SK-N-SH (cell line): ENCODE measurements around the gene MAGI2. TPM values are rescaled to one million over a fixed set of nuclear protein-coding genes. Genes with fewer than 3 reads are reported as not detected.
A peak's percentile ranks its signal among the peaks of the same experiment; 100 is the strongest.

ENCODE experiments used
- CTCF ChIA-PET: fragments of 300-600, 350-600 bp; formaldehyde crosslinking; extraction: SDS; loops from one replicate; lab custom pipeline; 2021; lab: Yijun Ruan, JAX
- POLR2A ChIA-PET: fragments of 350-600 bp; sonication (Branson Sonifier 250); formaldehyde crosslinking; extraction: SDS; loops from one replicate; lab custom pipeline; 2020; ENCODE audit warnings: antibody characterized with exemption, inconsistent platforms; lab: Yijun Ruan, JAX
- DNase-seq: peaks from one replicate; pipeline ENCODE4 v3.0.0; 2012
- H2AFZ ChIP-seq: fragments of 200-600 bp; sonication (generic); 2 replicates; pipeline ENCODE4 v1.8.1; 2016; ENCODE audit warnings: antibody characterized with exemption, mild to moderate bottlenecking, low read depth
- H3F3A ChIP-seq: fragments of 200-600 bp; sonication (generic); replicated peaks from 2 replicates; pipeline ENCODE3; 2016; ENCODE audit warnings: antibody characterized with exemption, mild to moderate bottlenecking; ENCODE audit not compliant: insufficient read depth
- H3K27ac ChIP-seq, 2 experiments: fragments of 200-500 bp in 1 of 2; fragments of 200-600 bp in 1 of 2; sonication (Bioruptor generic) in 1 of 2; sonication (generic), shearing (Covaris generic) in 1 of 2; 2 replicates each; pipeline versions ENCODE4 v1.5.1 to v1.6.1; 2014 to 2016; ENCODE audit warnings: low read depth in 2 of 2, inconsistent platforms in 1 of 2, low read length in 1 of 2, mild to moderate bottlenecking in 1 of 2, mixed read lengths in 1 of 2
- H3K27me3 ChIP-seq: fragments of 200-600 bp; sonication (generic), shearing (Covaris generic); 2 replicates; pipeline ENCODE4 v1.6.1; 2016; ENCODE audit warnings: mixed run types; ENCODE audit not compliant: insufficient read depth
- H3K36me3 ChIP-seq, 2 experiments: fragments of 200-500 bp in 1 of 2; fragments of 200-600 bp in 1 of 2; sonication (Bioruptor generic) in 1 of 2; sonication (generic) in 1 of 2; replicated peaks in 1 of 2; 2 replicates each; pipeline versions ENCODE3 to v1.5.1; 2014 to 2016; ENCODE audit warnings: low read length in 1 of 2, mild to moderate bottlenecking in 1 of 2; ENCODE audit not compliant: insufficient read depth in 2 of 2, control insufficient read depth in 1 of 2
- H3K4me1 ChIP-seq, 2 experiments: fragments of 200-500 bp in 1 of 2; fragments of 200-600 bp in 1 of 2; sonication (Bioruptor generic) in 1 of 2; sonication (generic), shearing (Covaris generic) in 1 of 2; 2 replicates each; pipeline versions ENCODE4 v1.5.1 to v1.6.1; 2014 to 2016; ENCODE audit warnings: low read depth in 1 of 2, low read length in 1 of 2, mixed run types in 1 of 2; ENCODE audit not compliant: insufficient read depth in 2 of 2, control insufficient read depth in 1 of 2
- H3K4me2 ChIP-seq: fragments of 200-600 bp; sonication (generic), shearing (Covaris generic); 2 replicates; pipeline ENCODE4 v1.6.1; 2017; ENCODE audit warnings: mixed run types
- H3K4me3 ChIP-seq, 2 experiments: fragments of 200-500 bp in 1 of 2; fragments of 200-600 bp in 1 of 2; sonication (Bioruptor generic) in 1 of 2; sonication (generic), shearing (Covaris generic) in 1 of 2; 2 replicates each; pipeline versions ENCODE4 v1.5.1 to v1.8.1; 2014 to 2016; ENCODE audit warnings: low read depth in 2 of 2, inconsistent platforms in 1 of 2, low read length in 1 of 2, mild to moderate bottlenecking in 1 of 2, mixed read lengths in 1 of 2, moderate library complexity in 1 of 2
- H3K79me2 ChIP-seq: fragments of 200-600 bp; sonication (generic); 2 replicates; pipeline ENCODE4 v1.8.1; 2017; ENCODE audit warnings: mild to moderate bottlenecking; ENCODE audit not compliant: insufficient read depth
- H3K9ac ChIP-seq: fragments of 200-600 bp; sonication (generic); 2 replicates; pipeline ENCODE4 v1.6.1; 2017; ENCODE audit warnings: mixed run types
- H3K9me2 ChIP-seq: fragments of 200-600 bp; sonication (generic); 2 replicates; pipeline ENCODE4 v1.6.1; 2017; ENCODE audit warnings: mixed run types
- H3K9me3 ChIP-seq: fragments of 200-600 bp; sonication (generic); 2 replicates; pipeline ENCODE4 v1.6.1; 2017; ENCODE audit warnings: mixed run types, mild to moderate bottlenecking, moderate library complexity
- H4K20me1 ChIP-seq: fragments of 200-600 bp; sonication (generic); 2 replicates; pipeline ENCODE4 v1.6.1; 2017; ENCODE audit warnings: mild to moderate bottlenecking, mixed run types; ENCODE audit not compliant: insufficient read depth
- CTCF ChIP-seq: fragments of 200-600 bp; sonication (generic); IDR thresholded peaks from 2 replicates; pipeline ENCODE4 v1.6.1; 2017; ENCODE audit warnings: antibody characterized with exemption, mild to moderate bottlenecking, moderate library complexity
- ELF1 ChIP-seq: IDR thresholded peaks from 2 replicates; pipeline ENCODE4 v1.4.0; 2012
- EP300 ChIP-seq, 2 experiments: IDR thresholded peaks; 2 replicates each; pipeline versions ENCODE4 v1.4.0 to v1.6.1; 2012; ENCODE audit warnings: borderline replicate concordance in 1 of 2, low read depth in 1 of 2, low read length in 1 of 2
- EZH2phosphoT487 ChIP-seq: fragments of 200-600 bp; sonication (generic); IDR thresholded peaks from 2 replicates; pipeline ENCODE4 v1.6.1; 2017; ENCODE audit warnings: low read depth, mixed run types, mild to moderate bottlenecking, antibody characterized with exemption, moderate library complexity, borderline replicate concordance
- FOSL2 ChIP-seq: IDR thresholded peaks from 2 replicates; pipeline ENCODE4 v1.4.0; 2012; ENCODE audit warnings: low read depth, mild to moderate bottlenecking, moderate library complexity, borderline replicate concordance
- FOXJ3 ChIP-seq: sonication (generic); formaldehyde crosslinking; IDR thresholded peaks from 2 replicates; pipeline ENCODE4 v1.5.1; 2020; ENCODE audit warnings: mild to moderate bottlenecking, missing genetic modification reagents
- FOXM1 ChIP-seq: IDR thresholded peaks from 2 replicates; pipeline ENCODE4 v1.4.0; 2012; ENCODE audit warnings: low read depth, mild to moderate bottlenecking
- GABPA ChIP-seq: IDR thresholded peaks from 2 replicates; pipeline ENCODE4 v1.4.0; 2012; ENCODE audit warnings: low read depth, mild to moderate bottlenecking
- JUND ChIP-seq: IDR thresholded peaks from 2 replicates; pipeline ENCODE4 v1.4.0; 2012
- MEF2A ChIP-seq: IDR thresholded peaks from 2 replicates; pipeline ENCODE4 v1.4.0; 2012; ENCODE audit warnings: low read depth, borderline replicate concordance
- NFIC ChIP-seq: IDR thresholded peaks from 2 replicates; pipeline ENCODE4 v1.4.0; 2012; ENCODE audit warnings: borderline replicate concordance
- PBX3 ChIP-seq: IDR thresholded peaks from 2 replicates; pipeline ENCODE4; 2012
- POLR2AphosphoS5 ChIP-seq: IDR thresholded peaks from 2 replicates; pipeline ENCODE4 v1.6.1; 2012; ENCODE audit warnings: low read depth, low read length
- RAD21 ChIP-seq: IDR thresholded peaks from 2 replicates; pipeline ENCODE4 v1.6.1; 2012; ENCODE audit warnings: mild to moderate bottlenecking, low read length
- RCOR1 ChIP-seq: fragments of 150-350 bp; IDR thresholded peaks from 2 replicates; pipeline ENCODE4 v1.6.1; 2017; ENCODE audit warnings: antibody characterized with exemption, low read length
- RFX5 ChIP-seq: IDR thresholded peaks from 2 replicates; pipeline ENCODE4 v1.6.1; 2012; ENCODE audit warnings: mild to moderate bottlenecking, improper control_type of control experiment, low read length
- RXRA ChIP-seq: IDR thresholded peaks from 2 replicates; pipeline ENCODE4 v1.4.0; 2012; ENCODE audit warnings: low read depth, mild to moderate bottlenecking, borderline replicate concordance
- SIN3A ChIP-seq: IDR thresholded peaks from 2 replicates; pipeline ENCODE4 v1.6.1; 2012; ENCODE audit warnings: low read depth, mild to moderate bottlenecking, low read length, moderate library complexity, borderline replicate concordance
- SMC3 ChIP-seq: IDR thresholded peaks from 2 replicates; pipeline ENCODE4 v1.6.1; 2012; ENCODE audit warnings: low read depth, low read length, improper control_type of control experiment
- TAF1 ChIP-seq: IDR thresholded peaks from 2 replicates; pipeline ENCODE4 v1.6.1; 2012; ENCODE audit warnings: low read depth, mild to moderate bottlenecking, low read length, moderate library complexity, borderline replicate concordance
- TCF12 ChIP-seq: IDR thresholded peaks from 2 replicates; pipeline ENCODE4 v1.4.0; 2012
- TEAD4 ChIP-seq: IDR thresholded peaks from 2 replicates; pipeline ENCODE4 v1.4.0; 2012; ENCODE audit warnings: mild to moderate bottlenecking, borderline replicate concordance; ENCODE audit not compliant: insufficient read depth
- USF1 ChIP-seq: IDR thresholded peaks from 2 replicates; pipeline ENCODE4 v1.4.0; 2012; ENCODE audit warnings: low read depth, borderline replicate concordance
- USF2 ChIP-seq: fragments of 150-350 bp; IDR thresholded peaks from 2 replicates; pipeline ENCODE4 v1.6.1; 2017; ENCODE audit warnings: antibody characterized with exemption, low read length, low read depth, borderline replicate concordance
- YY1 ChIP-seq: IDR thresholded peaks from 2 replicates; pipeline ENCODE4 v1.4.0; 2012; ENCODE audit warnings: low read depth, mild to moderate bottlenecking
- WGBS: methylation state at CpG from one replicate; pipeline ENCODE4 v1.1.6; 2017; ENCODE audit warnings: low lambda C conversion rate; 5-methylcytosine and 5-hydroxymethylcytosine counted together
- polyA plus RNA-seq, 3 experiments: library from polyadenylated mRNA; depleted of rRNA; stranded (reverse); fragments of >200 nt; gene quantifications; 2 replicates each; pipeline ENCODE4 v1.2.3, GENCODE V29; 2012
- TF ChIP-seq, protein P1 (sequence below): IDR thresholded peaks from 2 replicates; pipeline ENCODE4 v1.4.0; 2012; ENCODE audit warnings: low read depth

Gene MAGI2
- polyA plus RNA-seq, 1 of the 3 experiments (the other 2 are of a cell fraction), result 1.1 TPM

GRCh38 chr7:79241288-79242060 is 212.0 kb downstream of the MAGI2 start:
- H3F3A ChIP-seq, result peaks cover 13% of the 10 kb centered on the region
- ChIA-PET CTCF (interaction anchor here (1.4 kb wide), 1 partner anchor 57 kb away, joined by 5 read pairs; no protein-coding TSS in a partner anchor), POLR2A (no interaction called here)
- H4K20me1 ChIP-seq, result no peaks in the 10 kb centered on the region
- peak overlapping the region; percentile 25 to 43; a peak in 2 of 4 replicates for H3K27ac ChIP-seq
- no peak for DNase-seq
- H3K79me2 ChIP-seq, result no peaks in the 10 kb centered on the region
- H3K9me3 ChIP-seq, result peaks cover 7% of the 10 kb centered on the region; the same call in 1 of the 2 replicates
- H3K9ac ChIP-seq, result no peak overlapping the region
- H3K36me3 ChIP-seq, result peaks cover 0 to 4% of the 10 kb centered on the region in 2 experiments
- peaks cover 0 to 6% of the 10 kb centered on the region in 2 experiments; a peak in 3 of 4 replicates for H3K4me1 ChIP-seq
- no peaks in the 10 kb centered on the region for H3K9me2 ChIP-seq
- H3K4me2 ChIP-seq, result no peak overlapping the region; the same call in 1 of the 2 replicates
- WGBS, result 61% methylated on average over 1 of the region's 1 CpG
- no peak overlapping the region; a peak in 1 of 4 replicates for H3K4me3 ChIP-seq
- no peak overlapping the region for H2AFZ ChIP-seq
- no peaks in the 10 kb centered on the region for H3K27me3 ChIP-seq
- no peak for TF ChIP-seq RFX5
- no peak for TF ChIP-seq RCOR1
- TF ChIP-seq RXRA, result 0 out of 2 replicates have a peak, but pooled peaks have one; percentile 49
- peak; percentile 59; the same call in 1 of the 2 replicates for TF ChIP-seq POLR2AphosphoS5
- TF ChIP-seq NFIC, result peak; percentile 93
- TF ChIP-seq GABPA, result no peak
- peak; percentile 42; the same call in 1 of the 2 replicates for TF ChIP-seq MEF2A
- no peak; the same call in 1 of the 2 replicates for TF ChIP-seq ELF1
- TF ChIP-seq USF2, result no peak
- TF ChIP-seq FOXM1, result peak; percentile 87
- TF ChIP-seq CTCF, result no peak
- TF ChIP-seq FOXJ3 (CRISPR knock-in tag), result no peak
- TF ChIP-seq YY1, result no peak
- TF ChIP-seq EP300 (IDR thresholded peaks at IDR 0.05; ENCODE audit: borderline replicate concordance in 1 of 2, low read depth in 1 of 2, low read length in 1 of 2), result peak in 1 of 2 experiments; percentile 77; a peak in 2 of 4 replicates
- TF ChIP-seq SIN3A, result no peak
- TF ChIP-seq JUND, result peak; percentile 52
- no peak for TF ChIP-seq EZH2phosphoT487
- TF ChIP-seq SMC3, result no peak
- TF ChIP-seq TCF12, result peak; percentile 85
- no peak for TF ChIP-seq USF1
- TF ChIP-seq, protein P1, sequence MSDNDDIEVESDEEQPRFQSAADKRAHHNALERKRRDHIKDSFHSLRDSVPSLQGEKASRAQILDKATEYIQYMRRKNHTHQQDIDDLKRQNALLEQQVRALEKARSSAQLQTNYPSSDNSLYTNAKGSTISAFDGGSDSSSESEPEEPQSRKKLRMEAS, result 0 out of 2 replicates have a peak, but pooled peaks have one; percentile 27
- peak; percentile 71 for TF ChIP-seq PBX3
- TF ChIP-seq RAD21, result no peak
- peak; percentile 72; the same call in 1 of the 2 replicates for TF ChIP-seq TEAD4
- no peak for TF ChIP-seq TAF1
- peak; percentile 24; the same call in 1 of the 2 replicates for TF ChIP-seq FOSL2
